Endothelial cell of hepatic sinusoid (primary cell): Measurements from ENCODE around the gene BNIP2.
"Not testable (repeated sequence)": the region's sequence is repeated elsewhere in the genome, so short reads cannot be mapped to it uniquely, and the experiment has no call there.

Experiments used
- in situ Hi-C: cut with HindIII; loops from 2 replicates; pipeline ENCODE4 v1.10.0; 2017; ENCODE audit warnings: low sequenced_read_pairs

Gene BNIP2

GRCh38 chr15:59688782-59689625, at the start of gene BNIP2:
Gene BNIP2 (minus strand): TSS chr15:59689320. CDS start chr15:59682457, 6,863 bp downstream.
- in situ Hi-C loops: no loop called here

GRCh38 chr15:59738676-59739075, 49.6 kb upstream of the BNIP2 start:
- in situ Hi-C loops: no loop called here

GRCh38 chr15:59736181-59736580, 47.1 kb upstream of the BNIP2 start:
- in situ Hi-C loops: no loop called here

GRCh38 chr15:59725151-59725486, 36.0 kb upstream of the BNIP2 start:
- in situ Hi-C loops: no loop called here

GRCh38 chr15:59723687-59724346, 34.7 kb upstream of the BNIP2 start:
- in situ Hi-C loops: no loop called here

- in situ Hi-C loops: no loop called here
Observed at GRCh38 chr15:59722476-59722875, 33.4 kb upstream of the BNIP2 start.

GRCh38 chr15:59722037-59722436, 32.9 kb upstream of the BNIP2 start:
- in situ Hi-C loops: no loop called here

- in situ Hi-C loops: no loop called here
Observed at GRCh38 chr15:59721411-59721810, 32.3 kb upstream of the BNIP2 start.

GRCh38 chr15:59713177-59713576, 24.1 kb upstream of the BNIP2 start:
- in situ Hi-C loops: no loop called here

GRCh38 chr15:59711451-59712243, 22.5 kb upstream of the BNIP2 start:
- in situ Hi-C loops: no loop called here

GRCh38 chr15:59707619-59708018, 18.5 kb upstream of the BNIP2 start:
- in situ Hi-C loops: no loop called here

GRCh38 chr15:59703979-59704796, 15.1 kb upstream of the BNIP2 start:
- in situ Hi-C loops: no loop called here

GRCh38 chr15:59702351-59702750, 13.2 kb upstream of the BNIP2 start:
- in situ Hi-C loops: no loop called here

GRCh38 chr15:59701880-59702279, 12.8 kb upstream of the BNIP2 start:
- in situ Hi-C loops: no loop called here

GRCh38 chr15:59699810-59700431, 10.8 kb upstream of the BNIP2 start:
- in situ Hi-C loops: no loop called here

- in situ Hi-C loops: not testable (repeated sequence)
Observed at GRCh38 chr15:59698065-59698464, 8.9 kb upstream of the BNIP2 start.

GRCh38 chr15:59696332-59696731, 7.2 kb upstream of the BNIP2 start:
- in situ Hi-C loops: no loop called here

- in situ Hi-C loops: loop anchor here (5.0 kb wide), 1 partner anchor 633 kb away; no protein-coding TSS in a partner anchor
Observed at GRCh38 chr15:59694779-59695178, 5.7 kb upstream of the BNIP2 start.

- in situ Hi-C loops: loop anchor here (5.0 kb wide), 1 partner anchor 636 kb away; no protein-coding TSS in a partner anchor
Observed at GRCh38 chr15:59691194-59691805, 2.2 kb upstream of the BNIP2 start.
